H9 (cell line): ENCODE data around the gene STAT1. TPM values are rescaled to one million over a fixed set of nuclear protein-coding genes. Genes with fewer than 3 reads are reported as not detected.

Source experiments
- DNase-seq: peaks from one replicate; pipeline ENCODE4 v3.0.0-alpha.2; 2017
- H2AFZ ChIP-seq: one replicate; pipeline ENCODE4 v1.6.1; 2013; ENCODE audit warnings: mild to moderate bottlenecking, low read length, control low read depth, moderate library complexity
- H2AK5ac ChIP-seq: 2 replicates; pipeline ENCODE4 v1.6.1; 2013; ENCODE audit warnings: low read length, control low read depth, mixed read lengths; ENCODE audit not compliant: insufficient read length
- H2BK120ac ChIP-seq: one replicate; pipeline ENCODE4 v1.6.1; 2013; ENCODE audit warnings: low read depth, mild to moderate bottlenecking, low read length, control low read depth, inconsistent platforms; ENCODE audit not compliant: poor library complexity, severe bottlenecking
- H2BK12ac ChIP-seq: 2 replicates; pipeline ENCODE4 v1.6.1; 2013; ENCODE audit warnings: low read length, control low read depth, mixed read lengths, low read depth; ENCODE audit not compliant: insufficient read length
- H2BK15ac ChIP-seq: 2 replicates; pipeline ENCODE4 v1.6.1; 2013; ENCODE audit warnings: low read depth, low read length, control low read depth
- H2BK20ac ChIP-seq: one replicate; pipeline ENCODE4 v1.6.1; 2013; ENCODE audit warnings: low read depth, mild to moderate bottlenecking, low read length, control low read depth, inconsistent platforms; ENCODE audit not compliant: poor library complexity, severe bottlenecking
- H2BK5ac ChIP-seq: 2 replicates; pipeline ENCODE4 v1.6.1; 2013; ENCODE audit warnings: low read length, control low read depth, mixed read lengths; ENCODE audit not compliant: insufficient read length
- H3K14ac ChIP-seq: 2 replicates; pipeline ENCODE4 v1.6.1; 2013; ENCODE audit warnings: low read length, control low read depth; ENCODE audit not compliant: insufficient read depth
- H3K18ac ChIP-seq: 2 replicates; pipeline ENCODE4 v1.6.1; 2013; ENCODE audit warnings: low read depth, mild to moderate bottlenecking, mixed read lengths, low read length, control low read depth; ENCODE audit not compliant: insufficient read length
- H3K23ac ChIP-seq: 2 replicates; pipeline ENCODE4 v1.6.1; 2013; ENCODE audit warnings: low read length, control low read depth, mixed read lengths, low read depth; ENCODE audit not compliant: insufficient read length
- H3K23me2 ChIP-seq: 2 replicates; pipeline ENCODE4 v1.6.1; 2013; ENCODE audit warnings: low read depth, mild to moderate bottlenecking, mixed read lengths, low read length, control low read depth; ENCODE audit not compliant: insufficient read length, poor library complexity, severe bottlenecking
- H3K27ac ChIP-seq: 2 replicates; pipeline ENCODE4 v1.5.1; 2013; ENCODE audit warnings: low read length, control low read depth, mixed read lengths, low read depth; ENCODE audit not compliant: insufficient read length
- H3K27me3 ChIP-seq: 2 replicates; pipeline ENCODE4 v1.6.1; 2013; ENCODE audit warnings: low read length, control low read depth, inconsistent platforms; ENCODE audit not compliant: insufficient read depth
- H3K4ac ChIP-seq: 2 replicates; pipeline ENCODE4 v1.6.1; 2013; ENCODE audit warnings: low read depth, mild to moderate bottlenecking, control low read depth, inconsistent platforms, low read length, moderate library complexity
- H3K4me1 ChIP-seq: 2 replicates; pipeline ENCODE4 v1.6.1; 2013; ENCODE audit warnings: low read length, control low read depth, inconsistent platforms; ENCODE audit not compliant: insufficient read depth
- H3K4me2 ChIP-seq: 2 replicates; pipeline ENCODE4 v1.6.1; 2013; ENCODE audit warnings: low read length, control low read depth, mixed read lengths; ENCODE audit not compliant: insufficient read length, insufficient read depth
- H3K56ac ChIP-seq: 2 replicates; pipeline ENCODE4 v1.6.1; 2013; ENCODE audit warnings: low read depth, mild to moderate bottlenecking, mixed read lengths, low read length, control low read depth; ENCODE audit not compliant: insufficient read length
- H3K79me1 ChIP-seq: 2 replicates; pipeline ENCODE4 v1.6.1; 2013; ENCODE audit warnings: low read depth, mild to moderate bottlenecking, moderate library complexity, low read length, control low read depth, inconsistent platforms; ENCODE audit not compliant: insufficient read depth, poor library complexity, severe bottlenecking
- H3K79me2 ChIP-seq: 2 replicates; pipeline ENCODE4 v1.6.1; 2013; ENCODE audit warnings: low read length, control low read depth, inconsistent platforms; ENCODE audit not compliant: insufficient read depth
- H3K9ac ChIP-seq: 2 replicates; pipeline ENCODE4 v1.6.1; 2013; ENCODE audit warnings: low read length, control low read depth, mixed read lengths; ENCODE audit not compliant: insufficient read length; ENCODE audit errors: extremely low read depth
- H3K9me3 ChIP-seq: one replicate; pipeline ENCODE4 v1.6.1; 2013; ENCODE audit warnings: low read depth, low read length, inconsistent platforms; ENCODE audit not compliant: control insufficient read depth
- H3T11ph ChIP-seq: one replicate; pipeline ENCODE4 v1.6.1; 2013; ENCODE audit warnings: mild to moderate bottlenecking, low read length, control low read depth, inconsistent platforms
- H4K20me1 ChIP-seq: one replicate; pipeline ENCODE4 v1.6.1; 2013; ENCODE audit not compliant: control insufficient read depth, insufficient read length, insufficient read depth
- H4K5ac ChIP-seq: 2 replicates; pipeline ENCODE4 v1.6.1; 2013; ENCODE audit warnings: low read depth, mild to moderate bottlenecking, mixed read lengths, low read length, control low read depth; ENCODE audit not compliant: insufficient read length
- H4K8ac ChIP-seq: replicated peaks from 2 replicates; pipeline ENCODE4 v1.6.1; 2013; ENCODE audit warnings: low read length, control low read depth, mixed read lengths, low read depth; ENCODE audit not compliant: insufficient read length
- H4K91ac ChIP-seq: 2 replicates; pipeline ENCODE4 v1.6.1; 2013; ENCODE audit warnings: low read depth, mild to moderate bottlenecking, moderate library complexity, mixed read lengths, low read length, control low read depth; ENCODE audit not compliant: insufficient read length
- H3K27ac Mint-ChIP-seq, 3 experiments: 2 replicates in 2 of 3; 3 replicates in 1 of 3; pipeline ENCODE4 v1.8.0; 2020 to 2021; ENCODE audit warnings: mixed read lengths in 3 of 3, mild to moderate bottlenecking in 1 of 3, moderate library complexity in 1 of 3
- H3K27me3 Mint-ChIP-seq: 2 replicates; pipeline ENCODE4 v1.8.0; 2021; ENCODE audit warnings: low read depth, mild to moderate bottlenecking, moderate library complexity, mixed read lengths
- H3K36me3 Mint-ChIP-seq, 3 experiments: 2 replicates in 2 of 3; 3 replicates in 1 of 3; pipeline ENCODE4 v1.8.0; 2020 to 2021; ENCODE audit warnings: low read depth in 3 of 3, mixed read lengths in 3 of 3; ENCODE audit not compliant: insufficient read depth in 1 of 3
- H3K4me1 Mint-ChIP-seq, 2 experiments: 2 replicates each; pipeline ENCODE4 v1.8.0; 2020; ENCODE audit warnings: mixed read lengths in 2 of 2
- H3K4me3 Mint-ChIP-seq, 2 experiments: 2 replicates in 1 of 2; 3 replicates in 1 of 2; pipeline ENCODE4 v1.8.0; 2020 to 2021; ENCODE audit warnings: mild to moderate bottlenecking in 2 of 2, mixed read lengths in 2 of 2, moderate library complexity in 1 of 2
- H3K9me3 Mint-ChIP-seq, 2 experiments: 2 replicates in 1 of 2; 3 replicates in 1 of 2; pipeline ENCODE4 v1.8.0; 2020; ENCODE audit warnings: mild to moderate bottlenecking in 2 of 2, mixed read lengths in 2 of 2, moderate library complexity in 1 of 2
- WGBS: extraction: QIAGEN DNeasy Blood & Tissue Kit; methylation state at CpG from one replicate; pipeline ENCODE4 v1.1.7; 2013; ENCODE audit warnings: missing lambda C conversion rate, low lambda C conversion rate, mixed read lengths; ENCODE audit not compliant: insufficient read length; ENCODE audit errors: extremely low coverage; 5-methylcytosine and 5-hydroxymethylcytosine counted together
- total RNA-seq: library from RNA; stranded (reverse); gene quantifications from 2 replicates; pipeline ENCODE4 v1.2.1, GENCODE V29; 2021
- TF ChIP-seq, protein P1 (sequence below): fragments of 200-600 bp; sonication (generic); conservative IDR thresholded peaks from 3 replicates; pipeline ENCODE4 v1.8.0; 2021; ENCODE audit warnings: antibody characterized with exemption, mild to moderate bottlenecking

STAT1 gene
- total RNA-seq, 1 experiment from 2014 or later, result 48.1 TPM

DNA sequence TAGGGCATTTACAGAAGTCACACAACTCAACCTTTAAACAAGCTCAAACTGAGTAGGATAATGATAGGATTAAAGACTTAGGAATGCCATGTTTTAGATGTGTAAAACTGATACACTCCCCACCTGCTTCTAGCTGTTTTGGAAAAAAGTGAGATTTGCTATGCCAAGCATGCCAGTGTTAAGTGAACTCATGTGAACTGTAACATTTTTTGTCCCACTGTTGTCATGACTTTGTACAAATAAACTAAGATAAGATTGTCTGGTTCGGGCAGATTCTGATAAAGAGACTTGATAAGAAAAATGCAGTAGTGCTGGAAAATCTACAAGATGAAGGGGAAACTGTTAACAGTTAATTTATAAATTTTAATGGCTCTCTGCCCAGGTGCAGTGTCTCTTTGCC is 66.8 kb downstream of the STAT1 start:
- Histone ChIP-seq H3K18ac (no peak overlapping the region), H3K14ac (no peak overlapping the region), H2BK15ac (no peak overlapping the region), H2BK20ac (no peak overlapping the region), H3K79me2 (no peaks in the 10 kb centered on the region), H3K23ac (no peak overlapping the region), H3K4me1 (no peaks in the 10 kb centered on the region; the same call in 1 of the 2 replicates), H3T11ph (no peak overlapping the region), H3K56ac (no peak overlapping the region), H3K9me3 (no peaks in the 10 kb centered on the region), H3K23me2 (no peaks in the 10 kb centered on the region), H4K8ac (no peak overlapping the region), H2BK120ac (no peak overlapping the region), H3K4me2 (no peak overlapping the region), H2AK5ac (no peak overlapping the region), H3K27me3 (no peaks in the 10 kb centered on the region), H3K4ac (no peak overlapping the region), H2BK5ac (no peak overlapping the region), H2AFZ (no peak overlapping the region), H4K5ac (no peak overlapping the region), H3K9ac (no peak overlapping the region), H4K20me1 (no peaks in the 10 kb centered on the region), H2BK12ac (no peak overlapping the region), H4K91ac (no peak overlapping the region), H3K79me1 (no peaks in the 10 kb centered on the region), H3K27ac (no peak overlapping the region)
- Mint-ChIP-seq H3K36me3 (no peaks in the 10 kb centered on the region; a peak in 1 of 7 replicates), H3K4me1 (peaks cover 8 to 9% of the 10 kb centered on the region in 2 experiments), H3K9me3 (no peaks in the 10 kb centered on the region), H3K27me3 (no peaks in the 10 kb centered on the region), H3K27ac (no peak overlapping the region), H3K4me3 (no peak overlapping the region)
- no CpG with 5 or more reads among the region's 1 CpG for WGBS
- no peak for DNase-seq
- TF ChIP-seq, protein P1, sequence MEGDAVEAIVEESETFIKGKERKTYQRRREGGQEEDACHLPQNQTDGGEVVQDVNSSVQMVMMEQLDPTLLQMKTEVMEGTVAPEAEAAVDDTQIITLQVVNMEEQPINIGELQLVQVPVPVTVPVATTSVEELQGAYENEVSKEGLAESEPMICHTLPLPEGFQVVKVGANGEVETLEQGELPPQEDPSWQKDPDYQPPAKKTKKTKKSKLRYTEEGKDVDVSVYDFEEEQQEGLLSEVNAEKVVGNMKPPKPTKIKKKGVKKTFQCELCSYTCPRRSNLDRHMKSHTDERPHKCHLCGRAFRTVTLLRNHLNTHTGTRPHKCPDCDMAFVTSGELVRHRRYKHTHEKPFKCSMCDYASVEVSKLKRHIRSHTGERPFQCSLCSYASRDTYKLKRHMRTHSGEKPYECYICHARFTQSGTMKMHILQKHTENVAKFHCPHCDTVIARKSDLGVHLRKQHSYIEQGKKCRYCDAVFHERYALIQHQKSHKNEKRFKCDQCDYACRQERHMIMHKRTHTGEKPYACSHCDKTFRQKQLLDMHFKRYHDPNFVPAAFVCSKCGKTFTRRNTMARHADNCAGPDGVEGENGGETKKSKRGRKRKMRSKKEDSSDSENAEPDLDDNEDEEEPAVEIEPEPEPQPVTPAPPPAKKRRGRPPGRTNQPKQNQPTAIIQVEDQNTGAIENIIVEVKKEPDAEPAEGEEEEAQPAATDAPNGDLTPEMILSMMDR, result no peak
